Activated naive CD8-positive, alpha-beta T cell treated with anti-CD3 and anti-CD28 coated beads for 36 hours (primary cell): Measurements from ENCODE around the gene SERPINA1. TPM values are rescaled to one million over a fixed set of nuclear protein-coding genes. Genes with fewer than 3 reads are reported as not detected.
A peak's percentile ranks its signal among the peaks of the same experiment; 100 is the strongest.

Source experiments
- DNase-seq: peaks from one replicate; pipeline ENCODE4 v3.0.0; 2021
- H3K27ac Mint-ChIP-seq: one replicate; pipeline ENCODE4 v1.8.0; 2022; ENCODE audit warnings: mild to moderate bottlenecking, moderate library complexity, mixed read lengths
- H3K27me3 Mint-ChIP-seq: one replicate; pipeline ENCODE4 v1.8.0; 2022; ENCODE audit warnings: mild to moderate bottlenecking, mixed read lengths
- H3K36me3 Mint-ChIP-seq: one replicate; pipeline ENCODE4 v1.8.0; 2021; ENCODE audit warnings: mild to moderate bottlenecking, mixed read lengths
- H3K4me1 Mint-ChIP-seq: one replicate; pipeline ENCODE4 v1.8.0; 2021; ENCODE audit warnings: mixed read lengths
- H3K4me3 Mint-ChIP-seq: one replicate; pipeline ENCODE4 v1.8.0; 2022; ENCODE audit warnings: mild to moderate bottlenecking, moderate library complexity, mixed read lengths
- H3K9me3 Mint-ChIP-seq: one replicate; pipeline ENCODE4 v1.8.0; 2022; ENCODE audit warnings: mixed read lengths
- total RNA-seq, 2 experiments: library from RNA; stranded (reverse); gene quantifications; one replicate each; pipeline ENCODE4 v1.2.3, GENCODE V29; 2021

SERPINA1 gene
- total RNA-seq, 2 experiments from 2014 or later: 1.1 to 1.3 TPM

DNA sequence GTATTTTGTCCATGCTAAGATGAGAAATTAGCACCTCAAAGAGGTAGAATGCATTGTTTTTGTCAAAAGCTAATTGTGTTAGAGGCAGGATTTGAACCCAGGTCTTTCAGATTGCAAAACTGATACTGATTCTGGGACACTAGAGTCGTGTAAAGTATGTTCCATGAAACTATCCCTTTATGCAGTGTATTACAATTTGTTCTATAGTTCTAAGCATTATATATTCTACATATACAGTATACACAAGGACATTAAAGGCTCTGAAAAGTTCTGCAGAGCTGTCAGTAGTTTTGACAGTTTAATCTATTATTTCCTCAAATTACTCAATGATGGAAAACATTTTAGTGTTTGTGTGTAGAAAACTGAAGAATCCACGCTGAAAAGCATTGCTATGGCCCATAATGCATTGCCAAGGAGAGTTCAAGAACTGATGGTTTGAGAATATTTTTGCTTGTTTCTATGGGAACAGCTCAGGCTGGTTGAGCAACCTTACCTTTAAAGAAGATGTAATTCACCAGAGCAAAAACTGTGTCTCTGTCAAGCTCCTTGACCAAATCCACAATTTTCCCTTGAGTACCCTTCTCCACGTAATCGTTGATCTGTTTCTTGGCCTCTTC is 6.2 kb downstream of the SERPINA1 start:
- Mint-ChIP-seq H3K27ac (no peak overlapping the region), H3K9me3 (no peaks in the 10 kb centered on the region), H3K36me3 (no peaks in the 10 kb centered on the region), H3K4me1 (peaks cover 6% of the 10 kb centered on the region), H3K27me3 (no peaks in the 10 kb centered on the region), H3K4me3 (no peak overlapping the region)
- DNase-seq: no peak

DNA sequence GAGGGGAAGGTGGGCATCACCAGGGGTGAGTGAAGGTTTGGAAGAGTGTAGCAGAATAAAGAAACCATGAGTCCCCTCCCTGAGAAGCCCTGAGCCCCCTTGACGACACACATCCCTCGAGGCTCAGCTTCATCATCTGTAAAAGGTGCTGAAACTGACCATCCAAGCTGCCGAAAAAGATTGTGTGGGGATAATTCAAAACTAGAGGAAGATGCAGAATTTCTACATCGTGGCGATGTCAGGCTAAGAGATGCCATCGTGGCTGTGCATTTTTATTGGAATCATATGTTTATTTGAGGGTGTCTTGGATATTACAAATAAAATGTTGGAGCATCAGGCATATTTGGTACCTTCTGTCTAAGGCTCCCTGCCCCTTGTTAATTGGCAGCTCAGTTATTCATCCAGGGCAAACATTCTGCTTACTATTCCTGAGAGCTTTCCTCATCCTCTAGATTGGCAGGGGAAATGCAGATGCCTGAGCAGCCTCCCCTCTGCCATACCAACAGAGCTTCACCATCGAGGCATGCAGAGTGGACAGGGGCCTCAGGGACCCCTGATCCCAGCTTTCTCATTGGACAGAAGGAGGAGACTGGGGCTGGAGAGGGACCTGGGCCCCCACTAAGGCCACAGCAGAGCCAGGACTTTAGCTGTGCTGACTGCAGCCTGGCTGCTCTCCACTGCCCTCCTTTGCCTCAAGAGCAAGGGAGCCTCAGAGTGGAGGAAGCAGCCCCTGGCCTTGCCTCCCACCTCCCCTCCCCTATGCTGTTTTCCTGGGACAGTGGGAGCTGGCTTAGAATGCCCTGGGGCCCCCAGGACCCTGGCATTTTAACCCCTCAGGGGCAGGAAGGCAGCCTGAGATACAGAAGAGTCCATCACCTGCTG is 7.0 kb downstream of the SERPINA1 start:
- Mint-ChIP-seq H3K4me3 (no peak overlapping the region), H3K4me1 (peaks cover 6% of the 10 kb centered on the region), H3K9me3 (no peaks in the 10 kb centered on the region), H3K36me3 (no peaks in the 10 kb centered on the region), H3K27me3 (peaks cover 4% of the 10 kb centered on the region), H3K27ac (peak overlapping the region; percentile 84)
- DNase-seq: no peak

DNA sequence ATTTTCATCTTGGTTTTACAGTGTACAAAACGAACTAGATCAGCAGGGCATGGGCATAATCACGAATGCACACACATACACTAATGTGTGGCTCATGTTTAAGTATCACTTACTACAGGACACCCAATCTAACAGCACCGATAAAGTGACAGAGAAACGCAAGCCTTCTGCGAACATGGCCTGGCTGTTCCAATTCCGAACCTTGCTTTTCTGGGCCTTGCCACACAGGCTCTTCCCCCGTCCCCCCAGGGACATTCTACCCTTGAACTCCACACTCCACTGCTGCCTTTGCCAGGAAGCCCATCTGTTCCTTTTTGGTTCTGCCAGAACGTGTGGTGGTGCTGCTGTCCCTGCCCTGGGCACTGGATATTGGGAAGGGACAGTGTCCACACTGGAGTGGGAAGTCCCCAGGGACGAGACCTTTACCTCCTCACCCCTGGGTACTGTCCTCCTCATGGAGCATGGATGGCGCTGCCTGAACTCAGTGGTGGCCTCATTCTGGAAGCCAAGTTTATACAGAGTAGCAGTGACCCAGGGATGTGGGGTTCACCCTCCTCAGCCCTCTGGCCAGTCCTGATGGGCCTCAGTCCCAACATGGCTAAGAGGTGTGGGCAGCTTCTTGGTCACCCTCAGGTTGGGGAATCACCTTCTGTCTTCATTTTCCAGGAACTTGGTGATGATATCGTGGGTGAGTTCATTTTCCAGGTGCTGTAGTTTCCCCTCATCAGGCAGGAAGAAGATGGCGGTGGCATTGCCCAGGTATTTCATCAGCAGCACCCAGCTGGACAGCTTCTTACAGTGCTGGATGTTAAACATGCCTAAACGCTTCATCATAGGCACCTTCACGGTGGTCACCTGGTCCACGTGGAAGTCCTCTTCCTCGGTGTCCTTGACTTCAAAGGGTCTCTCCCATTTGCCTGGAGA is 7.9 kb downstream of the SERPINA1 start:
- Mint-ChIP-seq H3K4me1 (peaks cover 6% of the 10 kb centered on the region), H3K27ac (peak overlapping the region; percentile 84), H3K9me3 (no peaks in the 10 kb centered on the region), H3K4me3 (no peak overlapping the region), H3K36me3 (no peaks in the 10 kb centered on the region), H3K27me3 (peaks cover 4% of the 10 kb centered on the region)
- DNase-seq: no peak

DNA sequence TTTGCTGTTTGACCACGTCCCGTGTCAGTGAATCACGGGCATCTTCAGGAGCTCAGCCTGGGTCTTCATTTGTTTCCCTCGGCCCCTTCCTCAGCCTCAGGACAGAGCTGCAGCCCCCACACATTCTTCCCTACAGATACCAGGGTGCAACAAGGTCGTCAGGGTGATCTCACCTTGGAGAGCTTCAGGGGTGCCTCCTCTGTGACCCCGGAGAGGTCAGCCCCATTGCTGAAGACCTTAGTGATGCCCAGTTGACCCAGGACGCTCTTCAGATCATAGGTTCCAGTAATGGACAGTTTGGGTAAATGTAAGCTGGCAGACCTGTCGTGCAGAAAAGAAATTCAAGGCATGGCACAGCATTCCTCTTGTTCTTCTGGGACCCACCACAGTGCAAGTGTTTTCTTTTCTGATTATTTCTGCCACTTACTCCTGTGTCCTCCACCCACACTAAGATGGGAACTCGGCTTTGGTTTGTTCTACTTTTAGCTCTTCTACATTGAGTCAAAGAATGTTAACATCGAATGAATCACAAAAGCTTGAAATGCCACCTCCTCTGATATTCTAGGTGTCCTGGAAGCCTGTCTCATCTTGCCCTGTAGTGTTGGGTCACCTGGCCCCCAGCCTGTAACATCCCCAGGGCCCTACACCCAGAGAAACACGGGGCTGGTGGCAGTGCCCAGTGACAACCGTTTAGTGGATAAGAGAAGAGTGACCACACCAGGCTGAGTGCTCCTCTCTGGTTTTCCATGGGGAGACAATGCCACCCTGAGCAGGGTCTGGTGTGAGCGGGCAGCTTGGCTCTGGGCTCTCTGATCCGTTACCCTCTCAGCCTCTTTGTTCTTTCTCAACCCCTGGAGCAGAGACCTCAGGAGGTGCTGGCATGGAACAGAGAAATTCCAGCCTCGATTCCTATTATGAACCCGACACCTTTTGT is 8.8 kb downstream of the SERPINA1 start:
- DNase-seq: no peak

DNA sequence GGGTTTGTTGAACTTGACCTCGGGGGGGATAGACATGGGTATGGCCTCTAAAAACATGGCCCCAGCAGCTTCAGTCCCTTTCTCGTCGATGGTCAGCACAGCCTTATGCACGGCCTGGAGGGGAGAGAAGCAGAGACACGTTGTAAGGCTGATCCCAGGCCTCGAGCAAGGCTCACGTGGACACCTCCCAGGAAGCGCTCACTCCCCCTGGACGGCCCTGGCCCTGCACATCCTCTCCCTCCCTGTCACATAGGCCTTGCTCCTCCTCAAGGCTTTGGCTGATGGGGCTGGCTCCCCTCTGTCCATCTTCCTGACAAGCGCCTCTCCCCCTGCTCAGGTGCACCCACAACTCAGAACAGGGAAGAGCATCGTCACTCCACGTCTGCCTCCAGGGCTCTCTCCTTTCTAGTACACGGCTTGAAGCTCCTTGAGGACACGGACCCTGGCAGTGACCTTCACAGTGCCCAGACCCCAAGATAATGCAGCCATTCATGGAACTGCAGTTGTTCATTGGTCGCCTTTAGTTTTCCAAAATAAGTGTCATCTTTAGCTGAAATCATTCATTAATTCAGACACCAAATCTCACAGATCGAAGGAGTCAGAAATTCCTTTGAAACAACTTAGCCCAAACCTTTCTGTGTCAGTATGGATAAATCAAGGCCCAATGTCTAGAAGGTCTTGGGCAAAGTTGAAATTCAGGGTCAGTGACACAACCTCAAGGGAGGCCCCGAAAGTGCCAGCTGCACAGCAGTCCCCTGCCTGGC is 9.7 kb downstream of the SERPINA1 start:
- Mint-ChIP-seq H3K9me3 (no peaks in the 10 kb centered on the region), H3K4me3 (no peak overlapping the region), H3K4me1 (peaks cover 6% of the 10 kb centered on the region), H3K27ac (no peak overlapping the region), H3K27me3 (peaks cover 4% of the 10 kb centered on the region), H3K36me3 (no peaks in the 10 kb centered on the region)
- DNase-seq: no peak

More for the DNA sequence above, 8.8 kb downstream of the SERPINA1 start:
- no peaks in the 10 kb centered on the region for H3K9me3 Mint-ChIP-seq
- H3K27me3 Mint-ChIP-seq: peaks cover 4% of the 10 kb centered on the region
- peaks cover 6% of the 10 kb centered on the region for H3K4me1 Mint-ChIP-seq
- no peak overlapping the region for H3K4me3 Mint-ChIP-seq
- H3K36me3 Mint-ChIP-seq: no peaks in the 10 kb centered on the region
- H3K27ac Mint-ChIP-seq: peak overlapping the region; percentile 16

DNA sequence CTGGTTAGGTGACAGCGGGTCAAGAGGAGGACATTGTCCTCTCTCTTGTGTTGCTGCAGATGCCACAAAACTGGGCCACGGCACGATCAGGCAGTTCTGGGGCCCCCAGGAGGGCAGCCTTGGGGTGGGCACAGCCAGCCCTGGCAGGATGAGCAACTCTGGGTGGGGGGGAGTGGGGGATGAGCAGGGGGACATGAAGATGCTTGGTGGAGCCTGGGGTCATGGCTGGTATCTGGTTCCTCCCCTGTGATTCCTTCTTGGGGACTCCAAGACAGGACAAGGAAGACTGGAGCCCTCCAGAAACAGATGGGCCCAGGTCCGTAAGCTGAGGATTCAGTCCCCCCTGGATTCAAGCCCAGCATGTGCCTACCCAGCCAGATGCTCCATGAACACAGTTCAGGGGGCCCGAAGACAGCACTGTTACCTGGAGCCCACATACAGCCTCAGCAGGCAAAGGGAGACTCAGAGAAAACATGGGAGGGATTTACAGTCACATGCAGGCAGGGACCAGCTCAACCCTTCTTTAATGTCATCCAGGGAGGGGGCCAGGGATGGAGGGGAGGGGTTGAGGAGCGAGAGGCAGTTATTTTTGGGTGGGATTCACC is 10.4 kb downstream of the SERPINA1 start:
- H3K27ac Mint-ChIP-seq: no peak overlapping the region

DNA sequence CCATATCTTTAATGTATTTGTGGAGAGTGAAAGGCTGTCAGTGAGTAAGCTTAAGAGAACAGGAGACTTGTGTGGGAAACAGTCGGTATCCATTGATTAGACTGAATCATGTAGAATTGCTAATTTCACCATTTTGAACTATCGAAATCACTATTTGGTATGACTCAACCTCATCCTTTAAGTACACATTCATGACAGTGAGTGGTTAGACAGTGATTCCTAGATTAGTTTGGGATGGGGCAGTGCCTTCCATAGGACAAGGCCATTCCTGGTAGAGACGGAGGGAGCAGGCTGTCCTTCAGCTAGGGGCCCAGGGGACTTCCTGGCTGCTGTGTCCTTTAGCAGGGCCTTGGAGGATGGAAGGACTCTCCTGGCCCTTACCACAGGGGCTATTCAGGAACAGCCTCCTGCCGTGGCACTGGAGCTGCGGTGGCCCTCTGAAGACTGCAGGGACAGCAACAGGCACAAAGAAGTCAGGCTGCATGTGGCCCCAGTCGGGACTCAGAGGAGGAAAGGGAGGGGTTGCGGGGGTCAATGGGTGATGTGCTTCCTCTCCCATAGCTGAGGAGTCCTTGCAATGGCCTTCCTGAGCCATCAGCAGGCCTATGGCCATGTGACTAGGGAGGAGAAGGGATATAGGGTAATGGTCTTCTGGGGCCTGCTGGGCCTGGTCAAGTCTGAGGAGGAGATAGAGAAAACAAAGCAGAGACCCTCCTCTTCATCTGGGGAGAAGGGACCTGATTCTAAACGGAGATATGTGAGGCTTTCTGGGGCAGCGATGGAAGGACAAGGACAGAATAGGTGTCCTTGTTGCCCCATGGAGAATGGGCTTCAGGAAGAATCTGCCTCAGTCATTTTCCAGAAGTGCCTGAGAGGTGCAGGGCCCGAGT is 11.2 kb downstream of the SERPINA1 start:
- DNase-seq: no peak
- Mint-ChIP-seq H3K4me3 (no peak overlapping the region), H3K27me3 (peaks cover 4% of the 10 kb centered on the region), H3K36me3 (no peaks in the 10 kb centered on the region), H3K4me1 (peaks cover 6% of the 10 kb centered on the region), H3K27ac (no peak overlapping the region), H3K9me3 (no peaks in the 10 kb centered on the region)

More for the DNA sequence above, 10.4 kb downstream of the SERPINA1 start:
- DNase-seq: no peak
- H3K36me3 Mint-ChIP-seq: no peaks in the 10 kb centered on the region
- peaks cover 6% of the 10 kb centered on the region for H3K4me1 Mint-ChIP-seq
- peaks cover 4% of the 10 kb centered on the region for H3K27me3 Mint-ChIP-seq
- H3K4me3 Mint-ChIP-seq: no peak overlapping the region
- no peaks in the 10 kb centered on the region for H3K9me3 Mint-ChIP-seq

DNA sequence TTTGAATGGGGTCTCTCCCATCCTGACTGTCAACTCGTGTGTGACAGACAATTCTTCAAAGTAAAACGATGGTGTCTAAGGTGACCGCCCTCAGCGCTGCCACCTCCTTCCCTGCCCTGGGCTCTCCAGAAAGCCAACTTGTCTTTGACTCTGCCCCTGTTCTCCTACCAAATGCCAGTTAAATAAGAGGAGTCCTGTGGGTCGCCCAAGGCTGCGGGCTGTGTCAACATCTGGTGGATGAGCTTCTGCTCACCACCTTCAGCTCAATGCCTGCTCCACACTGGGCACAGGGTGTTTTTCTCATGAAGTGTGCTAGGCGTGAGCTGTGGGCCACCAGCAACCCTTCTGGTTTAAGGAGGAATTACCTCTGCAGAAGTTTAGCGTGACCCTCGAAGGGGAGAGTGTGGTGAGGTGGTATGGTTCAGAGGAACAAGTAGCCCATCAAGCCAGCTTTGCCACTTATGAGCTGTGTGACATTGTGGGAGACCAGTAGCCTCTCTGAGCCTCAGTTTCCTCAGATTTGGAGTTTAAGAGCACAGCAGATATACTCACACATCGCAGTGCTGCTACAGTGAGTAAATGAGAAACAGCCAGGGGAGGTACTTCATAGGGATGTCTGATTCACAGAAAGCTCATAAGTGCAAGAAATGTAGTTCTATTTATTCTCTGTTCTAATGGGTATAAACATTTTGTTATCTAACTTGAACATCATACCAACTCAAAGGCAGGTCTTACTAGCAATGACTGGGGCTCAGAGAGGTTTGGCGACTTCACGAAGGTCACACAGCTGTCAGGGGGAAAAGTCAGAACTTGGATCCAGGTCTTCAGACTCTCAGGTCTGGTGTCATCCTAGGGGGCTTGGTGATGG is 12.1 kb downstream of the SERPINA1 start:
- Mint-ChIP-seq H3K4me1 (peaks cover 6% of the 10 kb centered on the region), H3K36me3 (no peaks in the 10 kb centered on the region), H3K27ac (no peak overlapping the region), H3K27me3 (peaks cover 4% of the 10 kb centered on the region), H3K9me3 (no peaks in the 10 kb centered on the region), H3K4me3 (no peak overlapping the region)
- DNase-seq: no peak

DNA sequence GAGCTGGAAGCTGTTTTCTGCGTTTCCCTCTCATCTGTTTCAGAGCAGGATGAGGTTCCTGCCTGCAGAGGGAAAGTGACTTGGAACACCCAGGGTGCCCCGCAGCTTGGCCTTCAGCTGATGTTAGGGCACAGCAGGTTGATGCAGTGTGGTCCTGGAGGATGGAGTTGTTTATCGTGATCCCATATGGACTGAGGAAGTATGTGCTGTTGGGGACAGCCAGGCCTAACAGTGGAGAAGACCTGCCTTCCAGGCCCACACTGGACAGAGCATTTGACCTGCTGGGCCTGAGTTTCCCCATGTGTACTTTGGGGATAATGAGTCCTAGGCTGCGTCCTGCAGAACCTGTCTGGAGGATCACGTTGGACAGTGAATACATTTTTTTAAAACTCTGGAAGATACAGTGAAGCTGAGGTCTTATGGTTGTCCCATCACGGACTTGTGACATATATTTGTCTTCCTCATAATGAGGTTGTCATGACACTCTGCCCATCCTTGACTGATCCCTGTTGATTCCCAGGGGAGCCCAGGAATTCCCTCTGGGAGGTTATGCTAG is 12.8 kb downstream of the SERPINA1 start:
- no peak overlapping the region for H3K4me3 Mint-ChIP-seq
- no peak overlapping the region for H3K27ac Mint-ChIP-seq

DNA sequence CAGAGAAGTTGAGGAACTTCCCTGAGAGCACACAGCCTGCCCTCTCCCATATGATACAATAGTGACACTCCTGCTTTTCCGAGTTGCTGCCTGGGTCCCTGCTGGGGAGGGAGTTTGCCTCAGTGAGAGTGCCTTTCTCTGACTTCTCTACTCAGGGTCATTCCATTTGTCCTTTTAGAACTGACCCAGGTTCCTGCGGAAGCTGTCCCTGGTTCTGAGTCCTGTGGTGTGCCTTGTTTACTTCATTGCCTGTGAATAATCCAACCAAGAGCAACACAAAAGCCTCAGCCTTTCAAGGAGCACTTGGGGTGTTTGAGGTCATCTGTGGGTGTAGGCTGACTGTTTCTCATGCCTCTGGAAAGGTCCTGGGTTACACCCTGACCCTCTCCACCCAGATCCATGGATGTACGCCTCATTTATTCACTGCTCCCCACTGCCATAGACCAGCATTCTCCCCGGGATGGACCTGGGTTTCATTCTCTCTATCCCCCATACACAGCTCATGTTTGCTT is 13.6 kb downstream of the SERPINA1 start:
- H3K27ac Mint-ChIP-seq: no peak overlapping the region
- no peak for DNase-seq
- H3K27me3 Mint-ChIP-seq: peaks cover 4% of the 10 kb centered on the region
- H3K4me1 Mint-ChIP-seq: no peaks in the 10 kb centered on the region
- H3K36me3 Mint-ChIP-seq: no peaks in the 10 kb centered on the region
- no peak overlapping the region for H3K4me3 Mint-ChIP-seq
- no peaks in the 10 kb centered on the region for H3K9me3 Mint-ChIP-seq

More for the DNA sequence above, 12.8 kb downstream of the SERPINA1 start:
- DNase-seq: no peak
- Mint-ChIP-seq H3K9me3 (no peaks in the 10 kb centered on the region), H3K27me3 (peaks cover 4% of the 10 kb centered on the region), H3K4me1 (peaks cover under 1% of the 10 kb centered on the region), H3K36me3 (no peaks in the 10 kb centered on the region)

DNA sequence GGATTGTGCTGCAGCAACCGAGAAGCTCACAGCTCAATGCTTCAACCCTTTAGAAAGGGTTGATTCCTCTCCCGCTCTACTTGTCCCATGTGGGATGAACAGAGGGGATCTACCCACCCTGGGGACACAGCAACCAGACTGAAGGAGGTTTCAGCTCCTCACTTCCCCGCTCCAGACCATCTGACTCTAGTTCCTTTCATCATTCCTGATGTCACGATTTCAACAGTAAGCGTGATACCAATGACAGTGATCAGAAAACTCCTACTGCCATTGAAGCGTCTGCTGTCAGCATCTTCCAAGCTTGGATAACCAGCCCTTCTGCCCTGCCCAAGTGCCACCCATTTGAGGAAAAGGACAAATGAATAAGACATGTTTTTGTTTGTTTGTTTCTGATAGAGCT is 14.3 kb downstream of the SERPINA1 start:
- Mint-ChIP-seq H3K4me3 (no peak overlapping the region), H3K4me1 (no peaks in the 10 kb centered on the region), H3K27me3 (peaks cover 4% of the 10 kb centered on the region), H3K27ac (no peak overlapping the region), H3K36me3 (no peaks in the 10 kb centered on the region), H3K9me3 (no peaks in the 10 kb centered on the region)
- DNase-seq: no peak
